Testis (tissue), 2 donors: ENCODE data around the gene PCGF6.

Experiments used
- POLR2A ChIP-seq: fragments of 450-650 bp; IDR thresholded peaks from one replicate; pipeline ENCODE4 v1.6.1; 2017; ENCODE audit warnings: antibody characterized with exemption, mild to moderate bottlenecking, moderate library complexity
- TF ChIP-seq, protein P1 (sequence below), 3 experiments: fragments of 450-650 bp in 2 of 3; fragments of 200-600 bp in 1 of 3; sonication (generic) in 1 of 3; IDR thresholded peaks; one replicate each; pipeline ENCODE4 v1.5.1; 2016 to 2019; ENCODE audit warnings: antibody characterized with exemption in 3 of 3, mild to moderate bottlenecking in 2 of 3, moderate library complexity in 1 of 3

DNA sequence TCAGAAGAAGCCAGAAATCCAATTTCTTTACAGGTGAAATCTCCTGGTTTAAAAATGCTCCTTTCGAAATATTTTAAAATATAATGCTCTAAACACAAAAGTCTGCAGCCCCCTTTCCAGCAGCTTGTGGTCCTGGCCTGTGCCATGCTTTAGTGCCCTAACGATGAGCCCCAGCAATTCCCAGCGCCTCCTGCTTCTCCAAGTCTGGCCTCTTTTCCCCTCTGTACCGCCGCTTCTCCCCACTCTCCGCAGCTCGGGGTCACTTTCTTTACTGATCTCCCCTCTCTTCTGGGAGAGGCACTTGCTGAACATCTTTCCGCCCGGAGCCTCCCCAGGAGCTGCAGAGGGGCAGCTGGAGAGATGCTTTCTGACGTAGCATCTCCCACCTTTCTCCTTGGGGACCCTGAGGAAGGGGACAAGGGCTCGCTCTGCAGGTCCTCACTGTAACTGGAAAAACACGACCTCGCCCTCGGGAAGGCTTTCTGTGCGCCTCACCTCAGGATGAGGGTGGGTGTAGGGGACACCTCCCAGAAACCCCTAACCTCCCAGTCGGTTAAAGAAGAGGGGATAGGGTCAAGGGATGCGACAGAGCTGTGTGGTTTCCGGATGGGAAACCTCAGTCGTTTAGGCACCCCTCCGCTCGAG, 74.6 kb downstream of the PCGF6 start:
- TF ChIP-seq, protein P1, sequence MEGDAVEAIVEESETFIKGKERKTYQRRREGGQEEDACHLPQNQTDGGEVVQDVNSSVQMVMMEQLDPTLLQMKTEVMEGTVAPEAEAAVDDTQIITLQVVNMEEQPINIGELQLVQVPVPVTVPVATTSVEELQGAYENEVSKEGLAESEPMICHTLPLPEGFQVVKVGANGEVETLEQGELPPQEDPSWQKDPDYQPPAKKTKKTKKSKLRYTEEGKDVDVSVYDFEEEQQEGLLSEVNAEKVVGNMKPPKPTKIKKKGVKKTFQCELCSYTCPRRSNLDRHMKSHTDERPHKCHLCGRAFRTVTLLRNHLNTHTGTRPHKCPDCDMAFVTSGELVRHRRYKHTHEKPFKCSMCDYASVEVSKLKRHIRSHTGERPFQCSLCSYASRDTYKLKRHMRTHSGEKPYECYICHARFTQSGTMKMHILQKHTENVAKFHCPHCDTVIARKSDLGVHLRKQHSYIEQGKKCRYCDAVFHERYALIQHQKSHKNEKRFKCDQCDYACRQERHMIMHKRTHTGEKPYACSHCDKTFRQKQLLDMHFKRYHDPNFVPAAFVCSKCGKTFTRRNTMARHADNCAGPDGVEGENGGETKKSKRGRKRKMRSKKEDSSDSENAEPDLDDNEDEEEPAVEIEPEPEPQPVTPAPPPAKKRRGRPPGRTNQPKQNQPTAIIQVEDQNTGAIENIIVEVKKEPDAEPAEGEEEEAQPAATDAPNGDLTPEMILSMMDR (IDR thresholded peaks at IDR 0.05), result no peak
- TF ChIP-seq POLR2A, result no peak
